ENCODE measurements around the gene CACNG7. TPM values are rescaled to one million over a fixed set of nuclear protein-coding genes. Genes with fewer than 3 reads are reported as not detected.
"Not testable (repeated sequence)": the region's sequence is repeated elsewhere in the genome, so short reads cannot be mapped to it uniquely, and the experiment has no call there.

Gene CACNG7
- total and polyA plus RNA-seq, 4 experiments from 2014 or later, result not detected

DNA sequence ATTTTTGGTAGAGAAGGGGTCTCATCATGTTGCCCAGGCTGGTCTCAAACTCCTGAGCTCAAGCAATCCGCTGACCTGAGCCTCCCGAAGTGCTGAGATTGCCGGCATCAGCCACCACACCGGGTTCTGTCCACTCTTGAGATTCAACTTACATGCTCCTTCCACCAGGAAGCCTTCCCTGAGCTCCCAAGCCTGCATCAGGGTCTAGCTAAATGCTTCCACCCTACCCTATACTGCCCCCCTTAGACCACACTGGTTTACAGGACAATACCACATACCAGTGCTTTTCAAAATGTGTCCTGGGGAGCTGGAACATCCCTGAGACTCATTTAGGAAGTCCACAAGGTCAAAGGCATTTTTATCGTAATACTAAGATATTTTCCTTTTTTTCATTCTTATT is 38.5 kb downstream of the CACNG7 start:
- Histone ChIP-seq H3K4me1 (ENCODE audit: insufficient read depth, low read length) (no peaks in the 10 kb centered on the region), H3K9me3 (ENCODE audit: control insufficient read depth in 1 of 2, low read length in 2 of 2) (no peaks in the 10 kb centered on the region), H3K4me3 (ENCODE audit: low read length in 2 of 2) (no peak overlapping the region), H3K36me3 (ENCODE audit: insufficient read depth, low read length) (no peaks in the 10 kb centered on the region), H3K27me3 (ENCODE audit: insufficient read depth, low read length) (no peaks in the 10 kb centered on the region), H3K27ac (ENCODE audit: low read depth, low read length) (no peak overlapping the region)
- Mint-ChIP-seq H3K4me3 (no peak overlapping the region), H3K9me3 (peaks cover 0 to 9% (median 2%) of the 10 kb centered on the region in 8 donors), H3K27me3 (peaks cover 27 to 37% of the 10 kb centered on the region in 2 donors), H3K36me3 (no peaks in the 10 kb centered on the region), H3K27ac (no peak overlapping the region), H3K4me1 (no peaks in the 10 kb centered on the region)
- intact Hi-C loops (cut with micrococcal nuclease), result no loop called here
- no peak for DNase-seq
- CTCF ChIA-PET (ENCODE audit: partially characterized antibody), result interaction anchor here (0.8 to 1.9 kb wide), 3 partner anchors 12 to 94 kb away, joined by 4 to 5 read pairs (median 5); no protein-coding TSS in a partner anchor
- POLR2A ChIA-PET (ENCODE audit: partially characterized antibody), result no interaction called here

DNA sequence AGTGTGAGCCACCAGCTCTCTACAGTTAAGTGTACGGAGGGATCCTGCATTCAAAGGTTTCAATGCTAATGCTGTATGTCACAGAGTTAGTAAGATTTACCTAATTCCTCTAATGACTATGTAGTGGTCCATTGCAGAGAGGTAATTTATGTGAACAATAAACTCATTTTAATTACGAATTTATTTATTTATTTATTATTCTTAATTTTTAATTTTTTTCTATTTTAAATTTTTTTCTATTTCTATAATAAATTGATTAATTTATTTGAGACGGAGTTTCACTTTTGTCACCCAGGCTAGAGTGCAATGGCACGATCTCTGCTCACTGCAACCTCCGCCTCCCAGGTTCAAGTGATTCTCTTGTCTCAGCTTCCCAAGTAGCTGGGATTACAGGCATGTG is 39.5 kb downstream of the CACNG7 start:
- H3K36me3 Mint-ChIP-seq; H3K9me3 ChIP-seq (ENCODE audit: control insufficient read depth in 1 of 2, low read length in 2 of 2); H3K27me3 ChIP-seq (ENCODE audit: insufficient read depth, low read length); H3K36me3 ChIP-seq (ENCODE audit: insufficient read depth, low read length); H3K27ac Mint-ChIP-seq; H3K4me3 Mint-ChIP-seq; POLR2A ChIA-PET (ENCODE audit: partially characterized antibody); H3K9me3 Mint-ChIP-seq; H3K27ac ChIP-seq (ENCODE audit: low read depth, low read length); intact Hi-C loops (cut with micrococcal nuclease); H3K4me3 ChIP-seq (ENCODE audit: low read length in 2 of 2); DNase-seq; H3K4me1 Mint-ChIP-seq; H3K4me1 ChIP-seq (ENCODE audit: insufficient read depth, low read length): not testable (repeated sequence)
- CTCF ChIA-PET (ENCODE audit: partially characterized antibody), result interaction anchor here (0.8 to 1.9 kb wide), 2 partner anchors 11 to 95 kb away, joined by 4 to 5 read pairs; no protein-coding TSS in a partner anchor
- peaks cover 22 to 33% of the 10 kb centered on the region in 2 donors for H3K27me3 Mint-ChIP-seq

DNA sequence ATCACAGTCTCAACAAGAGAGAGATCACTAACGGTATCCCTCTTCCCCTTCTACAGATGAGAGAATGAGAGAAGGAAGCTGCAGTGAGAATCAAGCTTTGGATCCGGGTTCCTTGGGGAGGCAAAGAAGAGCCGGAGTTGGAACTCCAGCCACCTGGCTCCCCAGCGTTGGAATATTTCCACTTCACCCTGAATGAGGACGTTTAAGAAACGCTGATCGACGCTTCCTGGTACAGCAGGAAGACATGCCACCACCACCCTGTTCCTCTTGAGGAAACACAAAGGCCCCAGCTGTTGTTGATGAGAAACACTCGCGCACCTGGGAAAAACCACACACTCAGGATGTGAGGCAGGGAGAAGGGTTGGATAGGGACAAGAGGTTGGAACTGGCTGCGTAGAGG is 42.4 kb downstream of the CACNG7 start:
- H3K36me3 ChIP-seq (ENCODE audit: insufficient read depth, low read length), result no peaks in the 10 kb centered on the region
- H3K27me3 ChIP-seq (ENCODE audit: insufficient read depth, low read length), result no peaks in the 10 kb centered on the region
- Mint-ChIP-seq H3K36me3 (no peaks in the 10 kb centered on the region), H3K27me3 (peaks cover 22 to 25% of the 10 kb centered on the region in 2 donors), H3K4me1 (no peaks in the 10 kb centered on the region), H3K4me3 (no peak overlapping the region), H3K27ac (no peak overlapping the region), H3K9me3 (peaks cover 0 to 4% (median 0%) of the 10 kb centered on the region in 8 donors)
- H3K4me3 ChIP-seq (ENCODE audit: low read length in 2 of 2), result no peak overlapping the region
- CTCF ChIA-PET (ENCODE audit: partially characterized antibody), result no interaction called here
- intact Hi-C loops (cut with micrococcal nuclease), result no loop called here
- no peak overlapping the region for H3K27ac ChIP-seq (ENCODE audit: low read depth, low read length)
- no peak for DNase-seq
- no peaks in the 10 kb centered on the region for H3K4me1 ChIP-seq (ENCODE audit: insufficient read depth, low read length)
- POLR2A ChIA-PET (ENCODE audit: partially characterized antibody), result no interaction called here
- H3K9me3 ChIP-seq (ENCODE audit: control insufficient read depth in 1 of 2, low read length in 2 of 2), result no peaks in the 10 kb centered on the region

DNA sequence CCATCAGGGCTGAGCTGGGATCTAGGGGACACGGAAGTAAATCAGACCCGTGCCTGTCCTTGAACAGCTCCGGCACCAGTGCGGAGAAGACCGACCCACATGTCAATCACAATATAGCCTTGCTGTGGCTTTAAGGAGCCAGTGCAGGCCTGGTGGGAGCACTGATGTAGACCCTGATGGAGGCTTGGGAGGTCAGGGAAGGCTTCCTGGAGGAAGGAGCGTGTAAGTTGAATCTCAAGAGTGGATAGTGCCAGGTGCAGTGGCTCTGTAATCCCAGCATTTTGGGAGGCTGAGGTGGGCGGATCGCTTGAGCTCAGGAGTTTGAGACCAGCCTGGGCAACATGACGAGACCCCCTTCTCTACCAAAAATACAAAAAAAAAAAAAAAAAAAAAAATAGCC is 42.9 kb downstream of the CACNG7 start:
- DNase-seq, result no peak
- Mint-ChIP-seq H3K27me3 (peaks cover 24 to 26% of the 10 kb centered on the region in 2 donors), H3K9me3 (peaks cover 0 to 4% (median 0%) of the 10 kb centered on the region in 8 donors), H3K27ac (no peak overlapping the region), H3K4me3 (no peak overlapping the region), H3K36me3 (no peaks in the 10 kb centered on the region), H3K4me1 (no peaks in the 10 kb centered on the region)
- POLR2A ChIA-PET (ENCODE audit: partially characterized antibody), result no interaction called here
- Histone ChIP-seq H3K9me3 (ENCODE audit: control insufficient read depth in 1 of 2, low read length in 2 of 2) (no peaks in the 10 kb centered on the region), H3K27ac (ENCODE audit: low read depth, low read length) (no peak overlapping the region), H3K4me1 (ENCODE audit: insufficient read depth, low read length) (no peaks in the 10 kb centered on the region), H3K36me3 (ENCODE audit: insufficient read depth, low read length) (no peaks in the 10 kb centered on the region), H3K4me3 (ENCODE audit: low read length in 2 of 2) (no peak overlapping the region), H3K27me3 (ENCODE audit: insufficient read depth, low read length) (peaks cover under 1% of the 10 kb centered on the region)
- intact Hi-C loops (cut with micrococcal nuclease), result no loop called here
- CTCF ChIA-PET (ENCODE audit: partially characterized antibody), result no interaction called here

DNA sequence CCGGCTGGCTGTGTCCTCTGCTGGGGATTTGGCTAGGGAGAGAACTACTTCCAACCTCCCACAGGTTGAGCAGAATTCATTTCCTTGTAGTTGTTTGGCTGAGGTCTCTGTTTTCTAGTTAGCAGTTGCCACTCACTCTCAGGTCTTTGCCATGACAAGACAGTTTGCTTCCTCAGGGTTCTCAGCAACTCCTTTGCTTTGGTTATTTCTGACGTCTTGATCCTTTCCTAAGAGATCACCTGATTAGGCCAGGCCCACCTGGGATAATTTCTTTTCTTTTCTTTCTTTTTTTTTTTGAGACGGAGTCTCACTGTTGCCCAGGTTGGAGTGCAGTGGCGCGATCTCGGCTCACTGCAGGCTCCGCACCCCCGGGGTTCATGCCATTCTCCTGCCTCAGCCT is 44.3 kb downstream of the CACNG7 start:
- Histone ChIP-seq H3K27me3 (ENCODE audit: insufficient read depth, low read length) (peaks cover 11% of the 10 kb centered on the region), H3K4me1 (ENCODE audit: insufficient read depth, low read length) (no peaks in the 10 kb centered on the region), H3K36me3 (ENCODE audit: insufficient read depth, low read length) (no peaks in the 10 kb centered on the region), H3K9me3 (ENCODE audit: control insufficient read depth in 1 of 2, low read length in 2 of 2) (no peaks in the 10 kb centered on the region), H3K4me3 (ENCODE audit: low read length in 2 of 2) (no peak overlapping the region), H3K27ac (ENCODE audit: low read depth, low read length) (no peak overlapping the region)
- DNase-seq, result no peak
- H3K4me1 Mint-ChIP-seq, result no peaks in the 10 kb centered on the region
- H3K4me3 Mint-ChIP-seq, result no peak overlapping the region
- ChIA-PET CTCF (ENCODE audit: partially characterized antibody) (no interaction called here), POLR2A (ENCODE audit: partially characterized antibody) (no interaction called here)
- no peaks in the 10 kb centered on the region for H3K36me3 Mint-ChIP-seq
- peaks cover 26 to 31% of the 10 kb centered on the region in 2 donors for H3K27me3 Mint-ChIP-seq
- H3K9me3 Mint-ChIP-seq, result peaks cover 0 to 4% (median under 1%) of the 10 kb centered on the region in 8 donors
- intact Hi-C loops (cut with micrococcal nuclease), result no loop called here
- H3K27ac Mint-ChIP-seq, result no peak overlapping the region

DNA sequence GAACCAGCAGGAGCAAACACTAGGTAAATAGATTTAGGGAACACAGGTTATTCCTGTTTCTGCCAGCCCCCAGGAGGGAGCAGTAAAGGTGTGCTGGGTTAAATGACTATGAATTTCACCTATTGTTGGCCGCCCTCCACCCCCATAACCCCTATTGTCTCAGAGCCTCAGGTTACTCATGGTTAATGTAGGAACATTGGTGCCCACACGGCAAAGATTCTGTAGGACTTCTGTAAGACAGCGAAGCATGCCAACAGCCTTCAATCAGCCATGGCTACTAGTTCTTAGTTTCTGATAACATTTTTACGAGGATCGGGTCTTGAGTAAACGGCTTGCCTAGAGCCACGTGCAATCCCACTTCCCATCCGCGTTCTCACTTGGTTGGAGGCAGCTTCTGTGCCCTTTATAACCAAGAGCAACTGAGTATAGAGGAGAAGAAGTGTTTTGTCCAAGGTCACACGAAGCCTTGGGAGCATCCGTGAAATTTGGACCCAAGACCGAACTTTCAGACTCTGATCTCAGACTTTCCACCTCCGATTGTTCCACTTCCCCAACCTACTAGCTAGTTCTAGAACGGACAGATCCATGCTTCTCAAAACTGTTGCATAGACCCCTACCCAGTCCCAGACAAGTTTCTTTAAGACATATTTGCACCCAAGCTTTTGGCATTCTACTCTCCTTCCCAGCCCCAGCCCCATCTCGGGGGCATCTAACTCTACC is 48.5 kb downstream of the CACNG7 start:
- Histone ChIP-seq H3K27me3 (ENCODE audit: insufficient read depth, low read length) (peaks cover 24% of the 10 kb centered on the region), H3K36me3 (ENCODE audit: insufficient read depth, low read length) (no peaks in the 10 kb centered on the region), H3K9me3 (ENCODE audit: control insufficient read depth in 1 of 2, low read length in 2 of 2) (no peaks in the 10 kb centered on the region), H3K4me3 (ENCODE audit: low read length in 2 of 2) (no peak overlapping the region), H3K27ac (ENCODE audit: low read depth, low read length) (no peak overlapping the region), H3K4me1 (ENCODE audit: insufficient read depth, low read length) (no peaks in the 10 kb centered on the region)
- Mint-ChIP-seq H3K36me3 (no peaks in the 10 kb centered on the region), H3K27me3 (peaks cover 44 to 51% of the 10 kb centered on the region in 2 donors), H3K27ac (no peak overlapping the region), H3K9me3 (peaks cover 0 to 2% (median 0%) of the 10 kb centered on the region in 8 donors), H3K4me3 (no peak overlapping the region), H3K4me1 (peaks cover 0 to 5% (median 2%) of the 10 kb centered on the region in 4 donors)
- CTCF ChIA-PET (ENCODE audit: partially characterized antibody), result no interaction called here
- no peak for DNase-seq
- intact Hi-C loops (cut with micrococcal nuclease), result no loop called here
- POLR2A ChIA-PET (ENCODE audit: partially characterized antibody), result no interaction called here

DNA sequence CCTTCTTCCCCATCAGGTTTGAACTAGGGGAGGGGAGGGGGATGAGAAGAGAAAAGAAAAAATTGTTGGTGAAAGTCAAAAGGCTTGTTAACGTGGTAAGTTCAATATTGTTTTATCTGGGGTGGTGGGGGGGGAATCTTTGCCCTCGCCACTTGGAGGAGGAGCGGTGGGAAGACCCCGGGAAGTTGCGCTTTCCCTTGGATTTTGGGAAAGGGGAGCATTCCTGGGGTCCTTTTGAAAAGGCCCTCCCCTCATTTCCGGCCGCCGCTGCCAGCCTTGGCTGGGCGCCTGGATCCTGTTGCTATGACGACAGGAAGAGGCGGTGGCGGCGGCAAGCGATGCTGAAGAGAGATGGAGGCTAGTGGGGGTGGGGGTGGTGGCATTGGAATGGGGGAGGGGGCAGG is 49.1 kb downstream of the CACNG7 start:
- H3K9me3 Mint-ChIP-seq, result peaks cover 0 to 2% (median 0%) of the 10 kb centered on the region in 8 donors
- POLR2A ChIA-PET (ENCODE audit: partially characterized antibody), result no interaction called here
- no peaks in the 10 kb centered on the region for H3K36me3 ChIP-seq (ENCODE audit: insufficient read depth, low read length)

More for the DNA sequence above, 49.1 kb downstream of the CACNG7 start:
- H3K27me3 Mint-ChIP-seq, result peaks cover 44 to 51% of the 10 kb centered on the region in 2 donors
- no peak overlapping the region for H3K27ac Mint-ChIP-seq
- CTCF ChIA-PET (ENCODE audit: partially characterized antibody), result no interaction called here
- no peaks in the 10 kb centered on the region for H3K9me3 ChIP-seq (ENCODE audit: control insufficient read depth in 1 of 2, low read length in 2 of 2)
- no peaks in the 10 kb centered on the region for H3K36me3 Mint-ChIP-seq
- H3K4me1 Mint-ChIP-seq, result peaks cover 0 to 5% (median 2%) of the 10 kb centered on the region in 4 donors
- H3K4me1 ChIP-seq (ENCODE audit: insufficient read depth, low read length), result no peaks in the 10 kb centered on the region
- H3K4me3 Mint-ChIP-seq, result no peak overlapping the region
- no peak for DNase-seq
- H3K27ac ChIP-seq (ENCODE audit: low read depth, low read length), result no peak overlapping the region
- peaks cover 24% of the 10 kb centered on the region for H3K27me3 ChIP-seq (ENCODE audit: insufficient read depth, low read length)
- H3K4me3 ChIP-seq (ENCODE audit: low read length in 2 of 2), result no peak overlapping the region
- intact Hi-C loops (cut with micrococcal nuclease), result no loop called here
